GM21515 (cell line): ENCODE results near the gene PLXNB3.
"Not testable (repeated sequence)": the region's sequence is repeated elsewhere in the genome, so short reads cannot be mapped to it uniquely, and the experiment has no call there.

Source experiments
- ATAC-seq: cut with Tn5 transposase; IDR thresholded peaks from one replicate; pipeline ENCODE4 v1.9.1; 2021; ENCODE audit not compliant: unreplicated experiment

PLXNB3 gene

GRCh38 chrX:153732401-153732800 lies 31.6 kb upstream of the PLXNB3 start:
- no peak for ATAC-seq

GRCh38 chrX:153733651-153734240 lies 30.3 kb upstream of the PLXNB3 start:
- no peak for ATAC-seq

- no peak for ATAC-seq
Observed at GRCh38 chrX:153734871-153735270, 29.2 kb upstream of the PLXNB3 start.

GRCh38 chrX:153735274-153735673 lies 28.8 kb upstream of the PLXNB3 start:
- ATAC-seq: no peak

GRCh38 chrX:153736071-153736820 lies 27.8 kb upstream of the PLXNB3 start:
- no peak for ATAC-seq

GRCh38 chrX:153736871-153737441 lies 27.1 kb upstream of the PLXNB3 start:
- ATAC-seq: no peak

- ATAC-seq: no peak
Observed at GRCh38 chrX:153738056-153738605, 25.9 kb upstream of the PLXNB3 start.

GRCh38 chrX:153739754-153740486 lies 24.1 kb upstream of the PLXNB3 start:
- ATAC-seq: no peak

- ATAC-seq: no peak
Observed at GRCh38 chrX:153740631-153741222, 23.3 kb upstream of the PLXNB3 start.

- ATAC-seq: no peak
Observed at GRCh38 chrX:153741446-153741845, 22.6 kb upstream of the PLXNB3 start.

GRCh38 chrX:153742111-153742510 lies 21.9 kb upstream of the PLXNB3 start:
- ATAC-seq: not testable (repeated sequence)

- ATAC-seq: not testable (repeated sequence)
Observed at GRCh38 chrX:153742796-153743467, 21.1 kb upstream of the PLXNB3 start.

GRCh38 chrX:153743468-153744209 lies 20.4 kb upstream of the PLXNB3 start:
- ATAC-seq: not testable (repeated sequence)

- ATAC-seq: no peak
Observed at GRCh38 chrX:153744210-153745066, 19.6 kb upstream of the PLXNB3 start.

- ATAC-seq: not testable (repeated sequence)
Observed at GRCh38 chrX:153745067-153745433, 19.0 kb upstream of the PLXNB3 start.

GRCh38 chrX:153746359-153746758 lies 17.7 kb upstream of the PLXNB3 start:
- no peak for ATAC-seq

GRCh38 chrX:153746991-153747390 lies 17.1 kb upstream of the PLXNB3 start:
- not testable (repeated sequence) for ATAC-seq

- ATAC-seq: not testable (repeated sequence)
Observed at GRCh38 chrX:153749017-153749416, 15.0 kb upstream of the PLXNB3 start.
